SK-N-SH (cell line): ENCODE measurements around the gene LRRC32.

ENCODE experiments used
- ELF1 ChIP-seq: IDR thresholded peaks from 2 replicates; pipeline ENCODE4 v1.4.0; 2012
- FOSL2 ChIP-seq: IDR thresholded peaks from 2 replicates; pipeline ENCODE4 v1.4.0; 2012; ENCODE audit warnings: low read depth, mild to moderate bottlenecking, moderate library complexity, borderline replicate concordance
- NFIC ChIP-seq: IDR thresholded peaks from 2 replicates; pipeline ENCODE4 v1.4.0; 2012; ENCODE audit warnings: borderline replicate concordance
- USF2 ChIP-seq: fragments of 150-350 bp; IDR thresholded peaks from 2 replicates; pipeline ENCODE4 v1.6.1; 2017; ENCODE audit warnings: antibody characterized with exemption, low read length, low read depth, borderline replicate concordance
- TF ChIP-seq, protein P1 (sequence below): fragments of 200-600 bp; sonication (generic); IDR thresholded peaks from 2 replicates; pipeline ENCODE4 v1.6.1; 2017; ENCODE audit warnings: antibody characterized with exemption, mild to moderate bottlenecking, moderate library complexity
- TF ChIP-seq, protein P2 (sequence below): IDR thresholded peaks from 2 replicates; pipeline ENCODE4; 2012

GRCh38 chr11:76716268-76716667 lies 45.7 kb upstream of the LRRC32 start:
- TF ChIP-seq, protein P1, sequence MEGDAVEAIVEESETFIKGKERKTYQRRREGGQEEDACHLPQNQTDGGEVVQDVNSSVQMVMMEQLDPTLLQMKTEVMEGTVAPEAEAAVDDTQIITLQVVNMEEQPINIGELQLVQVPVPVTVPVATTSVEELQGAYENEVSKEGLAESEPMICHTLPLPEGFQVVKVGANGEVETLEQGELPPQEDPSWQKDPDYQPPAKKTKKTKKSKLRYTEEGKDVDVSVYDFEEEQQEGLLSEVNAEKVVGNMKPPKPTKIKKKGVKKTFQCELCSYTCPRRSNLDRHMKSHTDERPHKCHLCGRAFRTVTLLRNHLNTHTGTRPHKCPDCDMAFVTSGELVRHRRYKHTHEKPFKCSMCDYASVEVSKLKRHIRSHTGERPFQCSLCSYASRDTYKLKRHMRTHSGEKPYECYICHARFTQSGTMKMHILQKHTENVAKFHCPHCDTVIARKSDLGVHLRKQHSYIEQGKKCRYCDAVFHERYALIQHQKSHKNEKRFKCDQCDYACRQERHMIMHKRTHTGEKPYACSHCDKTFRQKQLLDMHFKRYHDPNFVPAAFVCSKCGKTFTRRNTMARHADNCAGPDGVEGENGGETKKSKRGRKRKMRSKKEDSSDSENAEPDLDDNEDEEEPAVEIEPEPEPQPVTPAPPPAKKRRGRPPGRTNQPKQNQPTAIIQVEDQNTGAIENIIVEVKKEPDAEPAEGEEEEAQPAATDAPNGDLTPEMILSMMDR, result no peak
- TF ChIP-seq ELF1 (no peak), USF2 (no peak), NFIC (no peak), FOSL2 (no peak)
- TF ChIP-seq, protein P2, sequence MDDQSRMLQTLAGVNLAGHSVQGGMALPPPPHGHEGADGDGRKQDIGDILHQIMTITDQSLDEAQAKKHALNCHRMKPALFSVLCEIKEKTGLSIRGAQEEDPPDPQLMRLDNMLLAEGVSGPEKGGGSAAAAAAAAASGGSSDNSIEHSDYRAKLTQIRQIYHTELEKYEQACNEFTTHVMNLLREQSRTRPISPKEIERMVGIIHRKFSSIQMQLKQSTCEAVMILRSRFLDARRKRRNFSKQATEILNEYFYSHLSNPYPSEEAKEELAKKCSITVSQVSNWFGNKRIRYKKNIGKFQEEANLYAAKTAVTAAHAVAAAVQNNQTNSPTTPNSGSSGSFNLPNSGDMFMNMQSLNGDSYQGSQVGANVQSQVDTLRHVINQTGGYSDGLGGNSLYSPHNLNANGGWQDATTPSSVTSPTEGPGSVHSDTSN, result no peak
